ENCODE results near the gene SEMA7A. TPM values are rescaled to one million over a fixed set of nuclear protein-coding genes. Genes with fewer than 3 reads are reported as not detected.

SEMA7A gene
- total and polyA plus RNA-seq, 4 donors: 4.2 to 15.0 (median 6.8) TPM

DNA sequence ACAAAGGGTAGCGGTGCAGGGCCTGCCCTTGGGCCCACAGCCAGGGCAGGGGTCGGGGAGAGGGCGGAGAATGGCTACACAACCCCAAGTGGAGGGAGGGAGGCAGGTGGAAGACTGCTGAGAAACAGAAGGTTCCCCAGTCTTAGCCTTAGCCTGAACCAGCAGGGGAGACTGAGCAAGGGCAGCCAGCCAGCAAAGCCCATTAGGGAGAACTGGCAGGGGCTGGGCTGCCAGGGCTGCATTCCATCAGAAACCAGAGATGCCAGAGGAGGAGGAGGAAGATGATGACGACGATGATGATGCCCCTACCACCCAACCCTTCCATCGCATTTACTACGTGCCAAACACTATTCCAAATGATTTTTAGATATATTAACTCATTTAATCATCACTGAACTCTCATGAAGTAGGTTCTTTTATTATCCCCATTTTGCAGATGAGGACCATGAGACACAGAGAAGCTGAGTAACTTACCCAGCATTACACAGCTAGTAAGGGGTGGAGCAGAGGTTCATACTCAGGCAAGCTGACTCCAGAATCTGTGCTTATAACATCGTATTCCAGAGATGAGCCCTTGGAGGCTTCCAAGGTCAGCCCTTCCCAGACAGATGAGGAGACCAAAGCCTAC, 8.7 kb downstream of the SEMA7A start:
- H3K4me1 ChIP-seq (ENCODE audit: control insufficient read depth in 5 of 5, insufficient read depth in 5 of 5, low read length in 5 of 5): peaks cover 0 to 17% (median 0%) of the 10 kb centered on the region in 5 donors
- H3K9ac ChIP-seq (ENCODE audit: insufficient read depth in 1 of 2, low read length in 2 of 2): no peak overlapping the region
- H3K27me3 ChIP-seq (ENCODE audit: control insufficient read depth in 3 of 3, insufficient read depth in 3 of 3, low read length in 2 of 3): no peaks in the 10 kb centered on the region
- ATAC-seq (ENCODE audit: insufficient read depth, low FRiP score) (no peak), DNase-seq (no peak)
- H3K27ac ChIP-seq (ENCODE audit: low read depth in 1 of 2, low read length in 1 of 2): no peak overlapping the region
- 89 to 95% methylated on average over 8 of the region's 8 CpGs for WGBS, 2 donors
- no peaks in the 10 kb centered on the region for H3K36me3 ChIP-seq (ENCODE audit: control insufficient read depth in 4 of 4, insufficient read depth in 4 of 4, low read length in 4 of 4)
- TF ChIP-seq, protein P1, sequence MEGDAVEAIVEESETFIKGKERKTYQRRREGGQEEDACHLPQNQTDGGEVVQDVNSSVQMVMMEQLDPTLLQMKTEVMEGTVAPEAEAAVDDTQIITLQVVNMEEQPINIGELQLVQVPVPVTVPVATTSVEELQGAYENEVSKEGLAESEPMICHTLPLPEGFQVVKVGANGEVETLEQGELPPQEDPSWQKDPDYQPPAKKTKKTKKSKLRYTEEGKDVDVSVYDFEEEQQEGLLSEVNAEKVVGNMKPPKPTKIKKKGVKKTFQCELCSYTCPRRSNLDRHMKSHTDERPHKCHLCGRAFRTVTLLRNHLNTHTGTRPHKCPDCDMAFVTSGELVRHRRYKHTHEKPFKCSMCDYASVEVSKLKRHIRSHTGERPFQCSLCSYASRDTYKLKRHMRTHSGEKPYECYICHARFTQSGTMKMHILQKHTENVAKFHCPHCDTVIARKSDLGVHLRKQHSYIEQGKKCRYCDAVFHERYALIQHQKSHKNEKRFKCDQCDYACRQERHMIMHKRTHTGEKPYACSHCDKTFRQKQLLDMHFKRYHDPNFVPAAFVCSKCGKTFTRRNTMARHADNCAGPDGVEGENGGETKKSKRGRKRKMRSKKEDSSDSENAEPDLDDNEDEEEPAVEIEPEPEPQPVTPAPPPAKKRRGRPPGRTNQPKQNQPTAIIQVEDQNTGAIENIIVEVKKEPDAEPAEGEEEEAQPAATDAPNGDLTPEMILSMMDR (IDR thresholded peaks at IDR 0.05; ENCODE audit: control extremely low read depth, extremely low read depth): no peak
- H3K4me3 ChIP-seq: no peak overlapping the region
- H3K9me3 ChIP-seq (ENCODE audit: control insufficient read depth in 4 of 4, insufficient read depth in 3 of 4, low read length in 3 of 4): no peaks in the 10 kb centered on the region

DNA sequence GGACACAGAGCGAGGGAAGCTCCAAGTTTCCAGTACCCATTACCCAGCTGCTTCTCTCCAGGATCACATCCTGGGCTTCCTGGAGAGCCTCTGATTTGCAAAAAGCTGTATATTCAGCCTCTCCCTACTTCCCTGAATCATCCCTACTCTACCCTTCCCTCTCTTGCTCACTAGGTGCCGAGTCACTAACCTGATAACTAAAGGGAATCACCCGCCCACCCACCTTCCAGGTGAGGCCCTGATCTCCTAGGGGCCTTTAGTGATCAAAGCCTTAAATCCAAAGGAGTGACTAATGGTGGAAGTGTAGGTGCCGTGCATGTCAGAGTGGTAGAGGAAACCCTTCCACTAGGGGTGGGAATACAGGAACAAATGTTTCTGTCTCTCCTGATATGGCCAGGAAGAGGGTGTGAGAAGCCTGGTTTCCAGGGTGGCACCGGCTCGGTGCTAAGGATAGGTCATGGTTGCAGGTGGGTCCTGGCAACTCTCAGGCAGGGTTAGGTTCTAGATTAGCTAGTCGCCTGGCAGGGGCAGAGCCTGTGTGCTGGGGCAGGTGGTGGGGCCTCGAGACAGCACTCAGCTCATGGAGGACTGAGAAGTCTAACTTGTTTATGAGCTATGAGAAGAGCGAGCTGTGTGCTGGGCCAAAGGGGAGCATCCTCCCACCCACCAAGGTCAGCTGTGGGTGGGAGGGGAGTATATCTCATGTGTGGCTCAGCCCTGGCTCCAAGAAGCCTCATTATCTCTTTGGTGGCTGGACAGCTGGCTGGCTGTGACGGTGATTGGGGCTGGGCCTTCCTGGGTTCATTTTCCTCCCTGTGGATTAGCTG, 10.1 kb downstream of the SEMA7A start:
- H3K4me3 ChIP-seq: no peak overlapping the region
- no peaks in the 10 kb centered on the region for H3K36me3 ChIP-seq (ENCODE audit: control insufficient read depth in 4 of 4, insufficient read depth in 4 of 4, low read length in 4 of 4)
- WGBS, 2 donors: 81 to 87% methylated on average over 10 of the region's 10 CpGs
- H3K9me3 ChIP-seq (ENCODE audit: control insufficient read depth in 4 of 4, insufficient read depth in 3 of 4, low read length in 3 of 4): no peaks in the 10 kb centered on the region
- H3K27ac ChIP-seq (ENCODE audit: low read depth in 1 of 2, low read length in 1 of 2): no peak overlapping the region
- TF ChIP-seq, protein P1 (IDR thresholded peaks at IDR 0.05; ENCODE audit: control extremely low read depth, extremely low read depth): no peak
- H3K27me3 ChIP-seq (ENCODE audit: control insufficient read depth in 3 of 3, insufficient read depth in 3 of 3, low read length in 2 of 3): no peaks in the 10 kb centered on the region
- no peak overlapping the region for H3K9ac ChIP-seq (ENCODE audit: insufficient read depth in 1 of 2, low read length in 2 of 2)
- ATAC-seq (ENCODE audit: insufficient read depth, low FRiP score) (no peak), DNase-seq (no peak)
- peaks cover 0 to 18% (median 0%) of the 10 kb centered on the region in 5 donors for H3K4me1 ChIP-seq (ENCODE audit: control insufficient read depth in 5 of 5, insufficient read depth in 5 of 5, low read length in 5 of 5)

DNA sequence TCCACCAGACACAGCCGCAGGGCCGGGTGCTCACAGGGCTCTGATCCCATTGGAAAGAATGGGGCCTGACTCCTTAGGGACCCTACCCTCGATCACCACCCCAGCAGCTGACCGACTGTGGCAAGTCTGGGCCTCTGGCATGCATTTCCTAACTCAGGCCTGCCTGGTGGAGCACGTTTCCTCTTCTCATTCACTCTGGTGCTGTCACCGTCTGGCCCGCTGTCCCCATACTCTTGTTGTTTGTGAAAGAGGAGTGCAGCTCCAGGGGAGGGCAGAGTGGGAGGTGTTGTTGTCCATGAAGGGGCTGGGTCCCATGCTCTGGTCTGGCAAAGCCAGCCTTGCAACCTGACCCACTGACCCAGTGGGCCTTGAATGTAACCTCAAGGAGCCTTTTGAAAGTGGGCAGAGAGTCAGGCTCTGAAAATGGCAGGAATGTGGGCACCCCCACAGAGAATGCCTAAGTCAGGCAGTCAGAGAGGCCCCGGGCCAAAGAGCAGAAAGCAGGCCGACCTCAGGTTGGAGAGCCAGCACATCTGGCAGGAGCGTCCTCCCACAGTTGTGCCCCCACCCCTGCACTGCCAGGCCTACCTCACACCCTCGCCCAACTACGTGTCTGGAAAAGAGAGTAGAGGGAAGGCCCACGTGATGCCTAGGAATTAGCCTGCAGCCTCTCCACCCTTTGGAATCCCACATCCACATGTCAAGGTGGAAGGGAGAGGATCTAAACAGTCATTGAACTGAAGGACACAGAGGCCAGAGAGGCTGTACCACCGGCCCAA, 10.9 kb downstream of the SEMA7A start:
- Histone ChIP-seq H3K4me3 (no peak overlapping the region), H3K27me3 (ENCODE audit: control insufficient read depth in 3 of 3, insufficient read depth in 3 of 3, low read length in 2 of 3) (no peaks in the 10 kb centered on the region), H3K27ac (ENCODE audit: low read depth in 1 of 2, low read length in 1 of 2) (peak overlapping the region in 1 of 2 donors; percentile 23), H3K36me3 (ENCODE audit: control insufficient read depth in 4 of 4, insufficient read depth in 4 of 4, low read length in 4 of 4) (no peaks in the 10 kb centered on the region), H3K4me1 (ENCODE audit: control insufficient read depth in 5 of 5, insufficient read depth in 5 of 5, low read length in 5 of 5) (peaks cover 0 to 18% (median 0%) of the 10 kb centered on the region in 5 donors), H3K9ac (ENCODE audit: insufficient read depth in 1 of 2, low read length in 2 of 2) (no peak overlapping the region), H3K9me3 (ENCODE audit: control insufficient read depth in 4 of 4, insufficient read depth in 3 of 4, low read length in 3 of 4) (no peaks in the 10 kb centered on the region)
- TF ChIP-seq, protein P1 (IDR thresholded peaks at IDR 0.05; ENCODE audit: control extremely low read depth, extremely low read depth): no peak
- 63% methylated on average over 14 of the region's 14 CpGs for WGBS, 2 donors
- DNase-seq (peak in 1 of 3 donors; percentile 39), ATAC-seq (ENCODE audit: insufficient read depth, low FRiP score) (peak; percentile 30)
